LNCAP (cell line): ENCODE results near the gene PRC1.

Source experiments
- CTCF ChIP-seq: fragments of 450-650 bp; IDR thresholded peaks from 2 replicates; pipeline ENCODE4 v1.5.1; 2017; ENCODE audit warnings: mild to moderate bottlenecking

The PRC1 gene

DNA sequence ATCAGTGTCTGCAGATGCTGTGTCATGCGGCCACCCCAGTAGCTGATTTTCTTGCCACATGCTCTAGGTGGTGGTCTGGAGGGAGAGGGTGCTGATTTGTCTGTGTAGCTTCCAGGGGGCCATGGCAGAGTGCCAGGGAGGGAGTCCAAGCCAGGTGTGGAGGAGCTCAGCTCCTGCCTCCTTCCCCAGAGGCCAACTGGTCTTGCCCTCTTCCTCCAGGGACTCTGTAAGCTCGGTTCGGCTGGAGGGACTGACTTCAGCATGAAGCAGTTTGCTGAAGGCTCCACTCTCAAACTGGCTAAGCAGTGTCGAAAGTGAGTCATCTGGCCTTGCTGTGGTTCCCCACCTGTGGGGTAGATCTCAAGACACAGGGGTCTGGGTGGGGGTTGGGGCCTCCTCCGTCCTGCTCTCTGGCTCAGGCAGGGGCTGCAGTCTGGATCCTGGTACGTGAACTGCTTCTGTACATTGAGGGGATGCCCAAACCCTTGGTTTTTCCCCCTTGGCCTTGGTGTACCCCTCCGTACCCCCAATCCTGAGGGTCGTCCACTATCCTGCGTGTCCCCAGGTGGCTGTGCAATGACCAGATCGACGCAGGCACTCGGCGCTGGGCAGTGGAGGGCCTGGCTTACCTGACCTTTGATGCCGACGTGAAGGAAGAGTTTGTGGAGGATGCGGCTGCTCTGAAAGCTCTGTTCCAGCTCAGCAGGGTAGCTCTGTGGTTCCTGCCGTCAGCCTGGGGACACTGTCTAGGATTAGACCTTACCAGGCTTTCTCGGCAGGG is 46.6 kb downstream of the PRC1 start:
- TF ChIP-seq CTCF = no peak

DNA sequence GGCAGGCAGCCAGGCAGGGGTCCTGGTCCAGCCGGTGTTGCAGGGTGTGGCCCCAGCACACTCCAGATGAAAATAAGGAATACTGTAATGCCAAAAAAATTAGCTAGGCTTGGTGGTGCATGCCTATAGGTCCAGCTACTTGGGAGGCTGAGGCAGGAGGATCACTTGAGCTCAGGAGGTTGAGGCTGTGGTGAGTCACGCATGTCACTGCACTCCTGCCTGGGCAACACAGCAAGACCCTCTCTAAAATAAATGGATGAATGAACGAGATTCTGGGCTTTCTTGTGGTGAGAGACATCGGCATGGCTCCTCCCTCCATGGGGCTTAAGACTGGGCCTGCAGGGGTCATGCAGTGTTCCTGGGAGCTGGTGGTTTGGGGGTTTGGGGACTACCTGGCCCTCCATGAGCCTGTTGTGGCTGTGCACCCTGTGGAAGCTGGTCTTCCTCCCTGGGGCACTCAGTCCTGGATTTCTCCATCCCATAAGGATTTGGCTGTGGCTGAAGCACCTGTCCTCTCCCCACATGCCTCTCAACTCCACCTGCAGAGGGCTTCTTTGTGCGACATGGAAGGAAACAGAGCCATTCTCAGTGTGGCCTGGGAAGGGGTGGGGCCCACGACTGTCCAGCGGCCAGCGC is 47.3 kb downstream of the PRC1 start:
- TF ChIP-seq CTCF = no peak

GRCh38 chr15:90946538-90946937 is 47.8 kb downstream of the PRC1 start:
- no peak for TF ChIP-seq CTCF

- TF ChIP-seq CTCF = no peak
Observed at GRCh38 chr15:90945091-90945490, 49.2 kb downstream of the PRC1 start.

DNA sequence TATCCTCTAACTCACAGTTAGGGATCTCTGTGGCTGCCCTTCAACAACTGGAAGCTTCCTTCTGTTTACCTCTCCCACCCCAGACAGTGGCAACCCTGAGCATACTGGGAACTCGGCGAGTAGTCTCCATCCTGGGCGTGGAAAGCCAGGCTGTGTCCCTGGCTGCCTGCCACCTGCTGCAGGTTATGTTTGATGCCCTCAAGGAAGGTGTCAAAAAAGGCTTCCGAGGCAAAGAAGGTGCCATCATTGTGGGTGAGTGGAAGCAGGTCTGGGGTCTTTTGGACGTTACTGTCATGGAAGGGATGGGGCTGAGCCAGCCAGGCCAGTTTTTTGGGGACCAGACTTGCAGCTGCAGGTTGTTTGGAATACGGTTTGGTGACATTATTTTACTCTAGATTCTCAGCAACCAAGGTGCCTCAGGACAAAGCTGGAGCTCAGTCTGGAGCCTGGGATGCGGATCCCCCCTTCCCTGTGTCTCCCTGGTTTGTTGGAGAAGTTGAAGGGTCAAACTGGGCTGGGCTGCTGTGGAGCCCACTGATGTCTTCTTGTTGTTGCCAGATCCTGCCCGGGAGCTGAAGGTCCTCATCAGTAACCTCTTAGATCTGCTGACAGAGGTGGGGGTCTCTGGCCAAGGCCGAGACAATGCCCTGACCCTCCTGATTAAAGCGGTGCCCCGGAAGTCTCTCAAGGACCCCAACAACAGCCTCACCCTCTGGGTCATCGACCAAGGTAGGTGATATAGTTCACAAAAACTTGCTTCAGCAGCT is 51.8 kb downstream of the PRC1 start:
- no peak for TF ChIP-seq CTCF

DNA sequence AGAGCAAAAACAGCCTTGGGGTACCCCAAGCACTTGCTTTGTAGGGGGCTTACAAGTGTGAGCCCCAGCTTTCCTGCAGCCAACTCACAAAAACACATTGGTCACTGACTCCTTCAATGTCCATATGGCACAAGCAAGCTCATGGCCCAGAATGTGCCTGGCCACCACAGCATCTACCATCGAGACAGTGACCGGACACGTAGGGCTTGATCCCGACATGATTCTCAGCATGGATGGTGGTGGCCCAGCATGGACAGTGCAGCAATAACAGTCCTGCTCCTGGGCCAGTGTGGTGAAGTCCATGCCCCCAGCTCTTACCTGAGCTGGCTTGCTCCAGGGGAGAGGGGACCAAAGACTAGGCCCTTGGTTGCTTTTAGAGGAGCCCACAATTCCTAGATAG is 53.3 kb downstream of the PRC1 start:
- no peak for TF ChIP-seq CTCF

DNA sequence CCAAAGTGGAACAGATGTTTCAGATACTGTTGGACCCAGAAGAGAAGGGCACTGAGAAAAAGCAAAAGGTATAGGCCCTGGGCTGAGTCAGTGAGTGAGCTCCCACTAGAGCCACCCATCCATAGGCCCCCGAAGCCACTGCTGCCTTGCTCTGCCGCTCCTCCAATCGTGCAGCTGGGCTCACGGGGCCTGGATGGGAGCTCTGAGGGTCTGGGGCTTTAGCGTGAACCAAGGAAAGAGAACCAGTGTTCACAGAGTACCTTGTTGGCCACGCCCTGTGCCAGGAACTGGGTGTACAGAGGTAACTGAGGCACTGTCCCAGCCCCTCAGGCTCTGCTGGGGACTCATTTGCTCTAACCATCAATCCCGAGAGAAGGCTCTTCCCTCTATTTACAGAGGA is 54.6 kb downstream of the PRC1 start:
- no peak for TF ChIP-seq CTCF
